Fibroblast of skin of right biceps (primary cell): ENCODE measurements around the gene SLC1A3.
A peak's percentile ranks its signal among the peaks of the same experiment; 100 is the strongest.

ENCODE experiments used
- DNase-seq: peaks from one replicate; pipeline ENCODE4 v3.0.0-alpha.2; 2013

SLC1A3 gene

GRCh38 chr5:36600917-36601527 lies 5.4 kb upstream of the SLC1A3 start:
- no peak for DNase-seq

- no peak for DNase-seq
These were observed 3.6 kb upstream of the SLC1A3 start for GRCh38 chr5:36602704-36603321.

- peak; percentile 82 for DNase-seq
These were observed 1.2 kb upstream of the SLC1A3 start for GRCh38 chr5:36605241-36605640.

- no peak for DNase-seq
These were observed 374 bp upstream of the SLC1A3 start for GRCh38 chr5:36606036-36606427.

GRCh38 chr5:36607114-36607571 lies 737 bp downstream of the SLC1A3 start:
- peak; percentile 59 for DNase-seq

GRCh38 chr5:36607838-36608783 lies 1.7 kb downstream of the SLC1A3 start:
- peak; percentile 70 for DNase-seq

GRCh38 chr5:36610621-36611020 lies 4.2 kb downstream of the SLC1A3 start:
- DNase-seq: no peak

- DNase-seq: no peak
These were observed 5.3 kb downstream of the SLC1A3 start for GRCh38 chr5:36611520-36612274.

- DNase-seq: no peak
These were observed 6.8 kb downstream of the SLC1A3 start for GRCh38 chr5:36613241-36613640.

- no peak for DNase-seq
These were observed 7.6 kb downstream of the SLC1A3 start for GRCh38 chr5:36613771-36614656.

- no peak for DNase-seq
These were observed 8.4 kb downstream of the SLC1A3 start for GRCh38 chr5:36614657-36615308.

GRCh38 chr5:36619012-36619635 lies 12.7 kb downstream of the SLC1A3 start:
- DNase-seq: peak; percentile 17

- no peak for DNase-seq
These were observed 15.6 kb downstream of the SLC1A3 start for GRCh38 chr5:36621985-36622384.

GRCh38 chr5:36623832-36624231 lies 17.4 kb downstream of the SLC1A3 start:
- no peak for DNase-seq

- DNase-seq: no peak
These were observed 17.9 kb downstream of the SLC1A3 start for GRCh38 chr5:36624277-36624676.

GRCh38 chr5:36628695-36629094 lies 22.3 kb downstream of the SLC1A3 start:
- no peak for DNase-seq

- DNase-seq: no peak
These were observed 23.3 kb downstream of the SLC1A3 start for GRCh38 chr5:36629729-36630128.

GRCh38 chr5:36630201-36631145 lies 24.1 kb downstream of the SLC1A3 start:
- peak; percentile 66 for DNase-seq

GRCh38 chr5:36631154-36631553 lies 24.7 kb downstream of the SLC1A3 start:
- DNase-seq: no peak
